GF-D8 (cell line): Measurements from ENCODE around the gene NSD1.
A peak's percentile ranks its signal among the peaks of the same experiment; 100 is the strongest.

Experiments used
- DNase-seq: peaks from one replicate; lab custom pipeline; 2025; lab: John Stamatoyannopoulos, UW

NSD1 gene

DNA sequence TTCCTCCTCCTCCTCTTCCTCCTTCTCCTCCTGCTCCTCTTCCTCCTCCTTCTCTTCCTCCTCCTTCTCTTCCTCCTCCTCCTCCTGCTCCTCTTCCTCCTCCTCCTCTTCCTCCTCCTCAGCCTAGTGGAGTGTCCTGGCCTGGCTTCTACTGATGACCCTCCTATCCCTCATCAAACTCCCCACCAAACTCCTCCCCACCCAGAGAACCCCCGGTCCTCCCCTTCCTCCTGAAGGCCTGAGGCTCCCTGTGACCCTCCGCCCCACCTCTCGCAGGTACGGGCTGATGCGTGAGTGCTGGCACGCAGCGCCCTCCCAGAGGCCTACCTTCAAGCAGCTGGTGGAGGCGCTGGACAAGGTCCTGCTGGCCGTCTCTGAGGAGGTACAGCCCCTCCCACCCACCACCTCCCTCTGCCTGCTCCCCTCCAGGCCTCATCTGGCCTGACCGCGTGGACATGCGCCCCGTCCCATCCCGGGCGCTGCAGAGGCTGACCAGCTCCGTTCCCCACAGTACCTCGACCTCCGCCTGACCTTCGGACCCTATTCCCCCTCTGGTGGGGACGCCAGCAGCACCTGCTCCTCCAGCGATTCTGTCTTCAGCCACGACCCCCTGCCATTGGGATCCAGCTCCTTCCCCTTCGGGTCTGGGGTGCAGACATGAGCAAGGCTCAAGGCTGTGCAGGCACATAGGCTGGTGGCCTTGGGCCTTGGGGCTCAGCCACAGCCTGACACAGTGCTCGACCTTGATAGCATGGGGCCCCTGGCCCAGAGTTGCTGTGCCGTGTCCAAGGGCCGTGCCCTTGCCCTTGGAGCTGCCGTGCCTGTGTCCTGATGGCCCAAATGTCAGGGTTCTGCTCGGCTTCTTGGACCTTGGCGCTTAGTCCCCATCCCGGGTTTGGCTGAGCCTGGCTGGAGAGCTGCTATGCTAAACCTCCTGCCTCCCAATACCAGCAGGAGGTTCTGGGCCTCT is 36.3 kb upstream of the NSD1 start:
- DNase-seq, result no peak

- no peak for DNase-seq
These were observed 35.5 kb upstream of the NSD1 start for GRCh38 chr5:177098120-177098469.

- no peak for DNase-seq
These were observed 35.0 kb upstream of the NSD1 start for GRCh38 chr5:177098470-177099141.

DNA sequence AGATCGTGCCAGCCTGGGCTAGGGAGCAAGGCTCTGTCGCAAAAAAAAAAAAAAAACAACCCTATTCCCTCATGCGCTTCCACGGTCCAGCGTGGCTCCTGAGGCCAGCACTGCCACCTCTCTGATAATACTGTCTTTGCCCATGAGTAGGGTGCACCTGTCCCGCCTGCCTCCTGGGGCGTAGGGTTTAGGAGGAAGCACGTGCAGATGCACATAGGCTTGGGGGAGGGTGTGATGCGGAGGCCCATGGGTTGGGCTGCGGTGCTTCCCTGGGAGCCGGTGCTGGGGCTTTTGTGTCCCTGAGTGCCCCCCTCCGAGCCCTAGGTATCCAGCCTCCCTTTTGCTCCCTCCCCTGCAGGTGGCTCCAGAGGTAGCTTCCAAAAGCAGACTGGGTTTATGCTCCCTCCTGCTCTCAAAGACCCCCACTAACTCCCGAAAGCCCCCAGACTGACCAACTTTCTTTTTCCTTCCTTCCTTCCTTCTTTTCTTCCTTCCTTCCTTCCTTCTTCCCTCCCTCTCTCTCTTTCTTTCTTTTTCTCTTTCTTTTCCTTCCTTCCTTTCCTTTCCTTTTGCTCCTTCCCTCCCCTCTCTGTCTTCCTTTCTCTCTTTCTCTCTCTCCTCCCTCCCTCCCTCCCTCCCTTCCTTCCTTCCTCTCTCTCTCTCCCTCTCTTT is 34.0 kb upstream of the NSD1 start:
- no peak for DNase-seq

DNA sequence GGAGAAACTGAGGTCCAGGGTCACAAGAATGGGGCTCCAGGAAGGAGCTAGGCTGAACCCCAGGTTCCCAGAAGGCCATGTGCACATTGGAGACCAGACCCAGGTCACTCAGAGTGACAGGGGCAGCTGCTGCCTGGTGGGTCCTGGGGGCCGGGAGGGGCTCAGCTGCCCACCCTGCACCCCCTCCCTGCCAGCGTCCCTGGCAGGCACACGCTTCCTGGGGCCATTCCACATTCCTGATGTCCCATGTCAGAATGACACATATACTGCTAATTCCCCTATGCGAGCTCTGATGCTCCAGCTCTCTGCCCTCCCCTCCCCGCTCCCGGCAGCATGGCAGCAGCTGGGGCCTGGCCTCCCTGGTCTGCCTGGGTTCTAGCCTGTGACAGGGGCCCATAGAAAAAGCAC is 32.9 kb upstream of the NSD1 start:
- DNase-seq, result no peak

GRCh38 chr5:177103523-177104253 is 29.9 kb upstream of the NSD1 start:
- no peak for DNase-seq

DNA sequence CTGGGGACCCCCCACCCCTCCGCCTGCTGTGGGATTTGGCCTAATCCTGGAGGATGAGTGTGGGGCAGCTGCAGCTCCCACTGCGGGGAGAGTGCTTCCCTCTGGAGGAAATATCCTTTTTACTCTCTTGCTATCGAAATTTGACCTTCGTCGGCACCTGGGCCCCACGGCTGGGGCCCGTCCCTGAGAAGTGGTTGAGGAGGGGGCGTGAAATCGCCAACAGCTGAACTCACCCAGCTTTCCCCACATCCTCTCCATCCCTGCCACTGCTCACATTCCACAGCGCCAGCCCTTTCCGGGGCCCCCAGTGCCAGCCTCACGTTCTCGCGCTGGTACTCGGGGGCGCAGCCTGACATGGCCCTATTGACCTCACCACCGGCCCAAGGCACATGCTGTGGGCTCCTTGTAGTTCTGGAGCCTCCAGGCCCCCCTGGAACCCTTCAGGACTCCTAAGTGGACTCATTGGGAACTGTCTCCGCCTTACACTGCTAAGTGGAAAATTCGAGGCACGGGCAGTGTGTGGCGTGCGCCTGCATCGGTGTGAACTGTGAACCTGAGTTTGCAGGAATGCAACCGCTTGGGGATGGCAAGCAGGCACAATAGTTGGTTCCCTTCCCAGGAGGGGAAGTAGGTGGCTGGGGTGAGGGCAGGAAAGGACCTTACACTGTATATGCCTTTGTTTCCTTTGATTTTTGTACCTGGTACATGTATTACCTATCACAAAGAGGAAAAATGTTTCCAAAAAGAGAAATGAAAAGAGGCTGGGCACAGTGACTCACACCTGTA is 27.7 kb upstream of the NSD1 start:
- no peak for DNase-seq

GRCh38 chr5:177107159-177107558 is 26.4 kb upstream of the NSD1 start:
- no peak for DNase-seq

DNA sequence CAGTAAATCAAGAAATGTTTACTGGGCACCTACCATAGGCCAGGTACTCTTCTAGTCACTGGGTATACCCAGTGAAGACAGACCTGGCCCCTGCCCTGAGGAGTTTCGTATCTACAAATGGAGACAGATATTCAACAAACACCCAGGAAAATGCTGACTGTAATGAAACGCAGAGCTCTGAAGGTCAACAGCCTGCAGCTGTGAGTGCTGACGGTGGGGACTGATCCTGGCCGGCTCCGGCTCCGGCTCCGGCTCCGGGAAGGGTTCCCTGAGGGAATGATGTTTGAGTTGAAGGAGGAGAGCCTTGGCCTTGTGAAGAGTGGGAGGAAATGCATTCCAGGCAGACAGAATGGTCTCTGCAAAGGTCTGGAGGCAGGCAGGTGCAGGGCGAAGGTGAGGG is 23.8 kb upstream of the NSD1 start:
- no peak for DNase-seq

GRCh38 chr5:177111720-177112394 is 21.7 kb upstream of the NSD1 start:
- no peak for DNase-seq

DNA sequence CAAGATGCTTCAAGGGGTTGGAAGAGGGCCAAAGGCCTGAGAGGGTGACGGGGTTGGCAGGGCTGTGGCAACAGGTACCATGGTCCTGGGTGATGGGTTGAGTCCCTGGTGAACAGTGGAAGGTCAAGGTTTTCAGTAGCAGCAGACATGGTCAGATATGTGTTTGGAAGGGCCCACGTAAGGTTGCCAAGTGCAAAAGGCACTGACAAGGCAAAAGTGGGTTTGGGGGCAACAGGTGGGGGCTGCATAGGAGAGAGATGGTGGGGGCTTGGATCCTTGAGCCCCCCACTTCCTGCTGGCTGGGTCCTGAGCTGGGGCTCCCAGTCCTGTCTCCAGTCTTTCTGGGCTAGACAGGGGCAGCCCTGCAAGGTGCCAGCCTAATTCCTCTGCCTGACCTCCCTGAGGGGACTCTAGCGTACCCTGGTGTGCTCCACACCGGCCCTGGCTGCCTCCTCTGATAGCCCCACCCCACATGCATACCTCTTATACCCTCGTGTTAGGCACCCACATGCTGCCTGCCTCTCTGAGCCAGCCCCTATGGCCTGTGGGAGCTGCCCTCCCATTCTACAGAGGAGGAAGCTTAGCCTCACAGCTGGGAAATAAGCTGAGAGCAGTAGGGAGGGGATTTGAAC is 20.9 kb upstream of the NSD1 start:
- DNase-seq, result no peak

- DNase-seq, result peak; percentile 37
These were observed 19.8 kb upstream of the NSD1 start for GRCh38 chr5:177113566-177114424.

GRCh38 chr5:177116631-177117373 is 16.8 kb upstream of the NSD1 start:
- peak; percentile 69 for DNase-seq

DNA sequence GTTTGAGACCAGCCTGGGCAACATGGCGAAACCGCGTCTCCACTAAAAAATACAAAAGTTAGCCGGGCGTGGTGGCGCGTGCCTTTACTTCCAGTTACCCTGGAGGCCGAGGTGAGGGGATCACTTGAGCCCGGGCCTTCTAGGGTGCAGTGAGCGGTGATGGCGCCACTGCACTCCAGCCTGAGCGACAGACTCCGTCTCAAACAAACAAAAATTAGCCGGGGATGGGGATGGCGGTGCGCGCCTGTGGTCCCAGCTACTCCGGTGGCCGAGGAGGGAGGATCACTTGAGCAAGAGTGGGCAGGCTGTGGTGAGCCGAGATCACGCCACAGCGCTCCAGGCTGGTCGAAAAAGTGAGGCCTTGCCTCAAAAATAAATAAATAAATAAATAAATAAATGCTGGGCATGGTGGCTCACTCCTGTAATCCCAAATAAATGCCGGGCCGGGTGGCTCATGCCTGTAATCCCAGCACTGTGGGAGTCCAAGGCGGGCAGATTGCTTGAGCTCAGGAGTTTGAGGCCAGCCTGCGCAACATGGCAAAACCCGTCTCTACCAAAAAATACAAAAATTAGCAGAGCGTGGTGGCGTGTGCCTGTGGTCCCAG is 16.0 kb upstream of the NSD1 start:
- DNase-seq, result no peak

DNA sequence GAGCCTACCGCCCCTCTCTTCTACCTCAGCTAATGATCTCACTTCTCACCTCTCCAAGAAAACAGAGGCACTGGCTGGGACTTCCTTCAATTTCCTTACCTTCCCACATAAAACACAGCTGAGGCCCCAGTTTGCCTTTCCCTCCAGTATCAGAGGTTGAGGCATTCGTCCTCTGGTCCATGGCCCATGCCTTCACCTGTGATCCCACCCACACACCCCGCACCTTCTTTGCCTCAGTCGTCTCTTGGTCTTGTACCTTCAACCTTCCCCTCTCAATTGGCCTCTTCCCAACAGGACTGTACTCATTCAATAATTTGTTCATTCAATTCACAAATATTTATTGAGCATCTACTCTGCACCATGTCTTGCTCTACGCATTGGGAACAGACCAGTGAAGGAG is 11.0 kb upstream of the NSD1 start:
- DNase-seq, result no peak

DNA sequence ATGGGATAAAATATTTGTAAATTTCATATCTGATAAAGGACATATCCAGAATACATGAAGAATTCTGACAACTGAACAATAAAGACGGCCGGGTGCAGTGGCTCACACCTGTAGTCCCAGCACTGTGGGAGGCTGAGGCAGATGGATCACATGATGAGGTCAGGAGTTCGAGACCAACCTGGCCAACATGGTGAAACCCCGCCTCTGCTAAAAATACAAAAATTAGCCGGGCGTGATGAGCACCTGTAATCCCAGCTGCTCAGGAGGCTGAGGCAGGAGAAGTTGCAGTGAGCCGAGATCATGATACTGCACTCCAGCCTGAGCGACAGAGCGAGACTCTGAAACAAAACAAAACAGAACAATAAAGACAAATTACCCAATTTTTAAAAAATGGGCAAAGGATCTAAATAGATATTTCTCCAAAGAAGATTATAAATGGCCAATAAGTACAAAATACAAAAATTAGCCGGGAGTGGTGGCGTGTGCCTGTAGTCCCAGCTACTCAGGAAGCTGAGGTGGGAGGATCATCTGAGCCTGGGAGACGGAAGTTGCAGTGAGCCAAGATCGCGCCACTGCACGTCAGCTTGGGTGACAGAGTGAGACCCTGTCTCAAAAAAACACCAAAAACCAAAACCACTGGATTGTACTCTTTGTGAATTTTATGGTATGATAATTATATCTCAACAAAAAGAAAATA is 9.6 kb upstream of the NSD1 start:
- no peak for DNase-seq

DNA sequence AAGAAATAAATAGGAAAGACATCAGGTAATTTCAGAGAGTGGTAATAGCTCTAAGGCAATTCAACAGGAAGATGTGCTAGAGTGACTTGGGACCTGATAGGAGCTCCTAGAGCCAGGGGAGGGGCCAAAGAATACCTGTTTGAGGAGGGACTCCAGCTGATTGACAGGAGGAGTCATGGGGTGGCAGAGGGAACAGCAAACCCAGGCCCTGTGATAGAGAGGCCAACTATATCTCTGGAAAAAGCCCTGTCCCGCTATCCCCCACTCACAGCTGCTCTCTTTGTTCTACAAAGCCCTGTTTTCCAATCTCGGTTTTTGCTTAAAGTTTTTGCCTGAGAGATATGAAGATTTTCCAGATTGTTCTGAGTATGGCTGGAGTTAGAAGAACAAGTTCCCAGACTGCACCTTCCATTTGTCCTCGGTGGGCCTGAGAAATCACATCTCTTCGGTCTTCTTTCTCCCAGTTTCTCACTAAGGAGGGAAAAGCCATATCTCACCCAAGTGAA is 9.0 kb upstream of the NSD1 start:
- DNase-seq, result no peak
